Esophagus squamous epithelium (tissue), 4 donors: ENCODE data around the gene ZNF609.

Experiments
- CTCF ChIP-seq, 6 experiments: fragments of 450-650 bp in 4 of 6; fragments of 200-600 bp in 2 of 6; sonication (generic) in 2 of 6; IDR thresholded peaks; one replicate each; pipeline ENCODE4 v1.5.1; 2016 to 2019; ENCODE audit warnings: antibody characterized with exemption in 6 of 6, mild to moderate bottlenecking in 4 of 6, moderate library complexity in 4 of 6
- POLR2A ChIP-seq, 4 donors: fragments of 450-650 bp; IDR thresholded peaks; one replicate each; pipeline ENCODE4 v1.6.1; 2017; ENCODE audit warnings: antibody characterized with exemption in 4 of 4, mild to moderate bottlenecking in 4 of 4, moderate library complexity in 3 of 4

- TF ChIP-seq CTCF (IDR thresholded peaks at IDR 0.05) = no peak
- TF ChIP-seq POLR2A (IDR thresholded peaks at IDR 0.05) = no peak
These were observed 271.4 kb downstream of the ZNF609 start for GRCh38 chr15:64731805-64732151.
